SK-N-SH treated with all-trans-retinoic acid at 6 μM for 48 hours (cell line): Measurements from ENCODE around the gene ACBD6.

Experiments
- ARNTL ChIP-seq: fragments of 450-650 bp; formaldehyde crosslinking; IDR thresholded peaks from 2 replicates; pipeline ENCODE4 v1.5.0; 2020; ENCODE audit warnings: low read depth, mild to moderate bottlenecking, moderate library complexity, borderline replicate concordance
- CREB5 ChIP-seq: fragments of 250-450 bp; sonication (Bioruptor Pico); IDR thresholded peaks from 2 replicates; pipeline ENCODE4 v1.5.1; 2020; ENCODE audit warnings: low read depth, mild to moderate bottlenecking, moderate library complexity
- CSRNP3 ChIP-seq: fragments of 250-450 bp; sonication (Bioruptor Pico); IDR thresholded peaks from 2 replicates; pipeline ENCODE4 v1.5.1; 2021; ENCODE audit warnings: mild to moderate bottlenecking, moderate library complexity
- ESRRG ChIP-seq: fragments of 250-450 bp; sonication (Bioruptor Pico); IDR thresholded peaks from 2 replicates; pipeline ENCODE4 v1.6.1; 2021; ENCODE audit warnings: mild to moderate bottlenecking
- PATZ1 ChIP-seq: fragments of 250-450 bp; sonication (Bioruptor Pico); IDR thresholded peaks from 2 replicates; pipeline ENCODE4 v1.8.0; 2020; ENCODE audit warnings: mild to moderate bottlenecking, moderate library complexity, borderline replicate concordance
- PPARA ChIP-seq: fragments of 250-450 bp; sonication (Bioruptor Pico); IDR thresholded peaks from 2 replicates; pipeline ENCODE4 v1.5.0; 2020; ENCODE audit warnings: mild to moderate bottlenecking, borderline replicate concordance
- SNAI2 ChIP-seq: fragments of 250-450 bp; sonication (Bioruptor Pico); IDR thresholded peaks from 2 replicates; pipeline ENCODE4 v1.5.0; 2020; ENCODE audit warnings: mild to moderate bottlenecking, moderate library complexity
- TCF4 ChIP-seq: fragments of 250-450 bp; sonication (Bioruptor Pico); IDR thresholded peaks from 2 replicates; pipeline ENCODE4 v1.8.0; 2021; ENCODE audit warnings: mild to moderate bottlenecking, moderate library complexity, borderline replicate concordance
- TOX ChIP-seq: fragments of 250-450 bp; sonication (Bioruptor Pico); IDR thresholded peaks from 2 replicates; pipeline ENCODE4 v1.8.0; 2021; ENCODE audit warnings: mild to moderate bottlenecking, moderate library complexity, borderline replicate concordance
- ZNF70 ChIP-seq: fragments of 450-650 bp; formaldehyde crosslinking; IDR thresholded peaks from 2 replicates; pipeline ENCODE4 v1.5.0; 2020; ENCODE audit warnings: mild to moderate bottlenecking, moderate library complexity
- TF ChIP-seq, protein P1 (sequence below): fragments of 250-450 bp; sonication (Bioruptor Pico); IDR thresholded peaks from 2 replicates; pipeline ENCODE4 v1.8.0; 2021; ENCODE audit warnings: low read depth, mild to moderate bottlenecking, moderate library complexity, borderline replicate concordance

DNA sequence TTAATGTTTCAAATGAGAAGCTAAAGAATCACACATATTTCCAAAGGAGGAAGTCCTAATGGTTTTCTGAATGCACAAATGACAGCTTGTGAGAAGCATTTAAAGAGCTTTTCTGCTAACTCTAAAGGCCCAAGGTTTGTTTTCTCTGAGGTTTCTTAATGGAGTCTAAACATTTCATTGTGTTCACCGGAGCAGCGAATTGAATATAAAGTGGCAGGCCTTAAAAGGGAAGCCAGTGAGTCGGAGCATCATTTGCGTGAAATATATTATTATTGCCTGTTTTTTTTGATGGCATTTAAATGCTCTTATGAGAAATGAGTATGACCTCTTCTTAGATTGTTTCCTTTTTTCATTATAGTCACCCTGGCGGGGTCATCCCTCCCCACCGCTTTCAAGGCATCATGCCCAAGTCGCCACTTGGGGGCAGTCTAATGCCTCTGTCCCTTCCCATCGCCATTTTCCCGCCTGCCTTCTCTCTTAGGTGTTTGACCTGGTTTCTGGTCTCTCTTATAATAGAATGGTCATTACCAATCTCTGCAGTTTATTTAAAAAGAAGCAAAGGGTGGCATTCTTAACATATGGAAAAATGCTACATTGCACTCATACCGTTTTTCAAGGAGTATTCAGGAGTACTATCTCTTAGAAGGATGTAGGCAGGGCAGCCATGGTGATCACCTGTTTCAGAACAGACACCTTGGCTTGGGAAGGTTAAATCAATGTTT lies 31.1 kb upstream of the ACBD6 start:
- TF ChIP-seq SNAI2 (CRISPR knock-in tag) (no peak), ESRRG (CRISPR knock-in tag) (no peak), TCF4 (CRISPR knock-in tag) (no peak), CREB5 (no peak), CSRNP3 (CRISPR knock-in tag) (no peak), PPARA (CRISPR knock-in tag) (no peak), TOX (CRISPR knock-in tag) (no peak), ARNTL (no peak), PATZ1 (no peak), ZNF70 (CRISPR knock-in tag) (no peak)
- TF ChIP-seq, protein P1, sequence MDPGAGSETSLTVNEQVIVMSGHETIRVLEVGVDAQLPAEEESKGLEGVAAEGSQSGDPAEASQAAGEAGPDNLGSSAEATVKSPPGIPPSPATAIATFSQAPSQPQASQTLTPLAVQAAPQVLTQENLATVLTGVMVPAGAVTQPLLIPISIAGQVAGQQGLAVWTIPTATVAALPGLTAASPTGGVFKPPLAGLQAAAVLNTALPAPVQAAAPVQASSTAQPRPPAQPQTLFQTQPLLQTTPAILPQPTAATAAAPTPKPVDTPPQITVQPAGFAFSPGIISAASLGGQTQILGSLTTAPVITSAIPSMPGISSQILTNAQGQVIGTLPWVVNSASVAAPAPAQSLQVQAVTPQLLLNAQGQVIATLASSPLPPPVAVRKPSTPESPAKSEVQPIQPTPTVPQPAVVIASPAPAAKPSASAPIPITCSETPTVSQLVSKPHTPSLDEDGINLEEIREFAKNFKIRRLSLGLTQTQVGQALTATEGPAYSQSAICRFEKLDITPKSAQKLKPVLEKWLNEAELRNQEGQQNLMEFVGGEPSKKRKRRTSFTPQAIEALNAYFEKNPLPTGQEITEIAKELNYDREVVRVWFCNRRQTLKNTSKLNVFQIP (CRISPR knock-in tag) = no peak
